Tibial nerve (tissue), 3 donors: Measurements from ENCODE around the gene PARVG.

ENCODE experiments used
- CTCF ChIP-seq, 5 experiments: fragments of 200-600 bp in 3 of 5; fragments of 450-650 bp in 2 of 5; sonication (generic) in 3 of 5; IDR thresholded peaks; one replicate each; pipeline ENCODE4 v1.5.1; 2016 to 2019; ENCODE audit warnings: antibody characterized with exemption in 5 of 5, mild to moderate bottlenecking in 3 of 5, moderate library complexity in 2 of 5
- POLR2A ChIP-seq, 2 donors: fragments of 450-650 bp; IDR thresholded peaks; one replicate each; pipeline ENCODE4 v1.6.1; 2017; ENCODE audit warnings: antibody characterized with exemption in 2 of 2, mild to moderate bottlenecking in 2 of 2, moderate library complexity in 2 of 2

DNA sequence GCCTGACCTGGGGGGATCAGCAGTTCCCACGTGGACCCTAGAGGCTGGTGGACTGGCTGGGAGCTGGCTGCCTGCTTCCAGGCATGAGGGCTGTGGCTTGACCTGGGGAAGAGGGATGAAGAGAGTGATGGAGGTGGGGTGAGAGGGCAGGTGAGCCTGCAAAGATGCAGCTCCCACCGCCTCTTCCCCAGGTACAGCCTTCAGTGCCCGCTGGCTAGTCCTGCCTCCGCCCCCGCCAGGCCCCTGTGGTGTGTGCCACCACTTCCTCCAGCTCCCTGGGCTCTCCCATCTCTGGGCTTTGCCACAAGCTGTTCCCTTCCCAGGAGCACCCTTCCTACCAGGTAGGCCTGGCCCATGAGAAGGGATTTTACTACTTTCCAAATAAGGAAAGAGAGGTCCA lies 19.1 kb downstream of the PARVG start:
- TF ChIP-seq CTCF (IDR thresholded peaks at IDR 0.05) (no peak), POLR2A (IDR thresholded peaks at IDR 0.05) (no peak)
